Upper lobe of right lung (tissue), 1 donor: ENCODE results near the gene OSBPL9. TPM values are rescaled to one million over a fixed set of nuclear protein-coding genes. Genes with fewer than 3 reads are reported as not detected.
"Not testable (repeated sequence)": the region's sequence is repeated elsewhere in the genome, so short reads cannot be mapped to it uniquely, and the experiment has no call there.

Experiments
- ATAC-seq: fragments of 200-7000 bp; cut with Tn5 transposase; one replicate; pipeline ENCODE4 v1.9.1; 2020; ENCODE audit warnings: mild to moderate bottlenecking, moderate library complexity
- DNase-seq: peaks from one replicate; pipeline ENCODE4 v3.0.0-alpha.2; 2020
- H3K27ac ChIP-seq: fragments of 200-600 bp; one replicate; pipeline ENCODE4 v1.8.0; 2022
- H3K27me3 ChIP-seq: fragments of 200-600 bp; one replicate; pipeline ENCODE4 v1.8.0; 2022; ENCODE audit warnings: mild to moderate bottlenecking
- H3K36me3 ChIP-seq: fragments of 200-600 bp; one replicate; pipeline ENCODE4 v1.8.0; 2022
- H3K4me1 ChIP-seq: fragments of 200-600 bp; one replicate; pipeline ENCODE4 v1.8.0; 2022
- H3K4me3 ChIP-seq: fragments of 200-600 bp; one replicate; pipeline ENCODE4 v1.8.0; 2022; ENCODE audit warnings: mild to moderate bottlenecking
- H3K9me3 ChIP-seq: fragments of 200-600 bp; one replicate; pipeline ENCODE4 v1.8.0; 2022
- CTCF ChIP-seq: fragments of 200-600 bp; IDR thresholded peaks from one replicate; pipeline ENCODE4 v1.8.0; 2022; ENCODE audit warnings: antibody characterized with exemption
- intact Hi-C: fragments of 100-400 bp; cut with DNase I; formaldehyde crosslinking; loops from one replicate; pipeline ENCODE4 v1.11.0; 2022
- total RNA-seq: library from RNA; stranded (reverse); fragmentation: NEBNext Ultra II Directional; extraction: Animal tissue kit (Norgen Biotek cat#: 25700); gene quantifications from one replicate; pipeline ENCODE4 v1.2.1, GENCODE V29; 2021
- donor health status: DM: no; HTN: yes; CAD: no; lungs with severe emphysema.

The OSBPL9 gene
- total RNA-seq, 1 donor from 2014 or later: 72.7 TPM

- H3K27me3 ChIP-seq: no peaks in the 10 kb centered on the region
- no peak overlapping the region for H3K27ac ChIP-seq
- DNase-seq (no peak), ATAC-seq (no peak)
- TF ChIP-seq CTCF: no peak
- intact Hi-C loops: no loop called here
- no peaks in the 10 kb centered on the region for H3K9me3 ChIP-seq
- H3K4me3 ChIP-seq: no peak overlapping the region
- peaks cover 28% of the 10 kb centered on the region for H3K4me1 ChIP-seq
- H3K36me3 ChIP-seq: no peaks in the 10 kb centered on the region
Observed at GRCh38 chr1:51691920-51692319, 75.0 kb downstream of the OSBPL9 start.

GRCh38 chr1:51693419-51694155, 76.7 kb downstream of the OSBPL9 start:
- Histone ChIP-seq H3K4me3 (no peak overlapping the region), H3K4me1 (peaks cover 27% of the 10 kb centered on the region), H3K36me3 (no peaks in the 10 kb centered on the region), H3K9me3 (no peaks in the 10 kb centered on the region), H3K27me3 (no peaks in the 10 kb centered on the region), H3K27ac (no peak overlapping the region)
- DNase-seq: no peak
- no peak for ATAC-seq
- TF ChIP-seq CTCF: no peak
- intact Hi-C loops: no loop called here

GRCh38 chr1:51697166-51697565, 80.3 kb downstream of the OSBPL9 start:
- intact Hi-C loops: no loop called here
- no peaks in the 10 kb centered on the region for H3K36me3 ChIP-seq
- ATAC-seq (no peak), DNase-seq (no peak)
- H3K4me1 ChIP-seq: no peaks in the 10 kb centered on the region
- H3K27ac ChIP-seq: no peak overlapping the region
- no peak for TF ChIP-seq CTCF
- no peaks in the 10 kb centered on the region for H3K9me3 ChIP-seq
- H3K4me3 ChIP-seq: no peak overlapping the region
- no peaks in the 10 kb centered on the region for H3K27me3 ChIP-seq

GRCh38 chr1:51699391-51699790, 82.5 kb downstream of the OSBPL9 start:
- intact Hi-C loops: no loop called here
- no peaks in the 10 kb centered on the region for H3K36me3 ChIP-seq
- DNase-seq (no peak), ATAC-seq (no peak)
- H3K4me3 ChIP-seq: no peak overlapping the region
- H3K27ac ChIP-seq: no peak overlapping the region
- no peaks in the 10 kb centered on the region for H3K9me3 ChIP-seq
- no peaks in the 10 kb centered on the region for H3K27me3 ChIP-seq
- TF ChIP-seq CTCF: no peak
- H3K4me1 ChIP-seq: no peaks in the 10 kb centered on the region

GRCh38 chr1:51701782-51702181, 84.9 kb downstream of the OSBPL9 start:
- H3K9me3 ChIP-seq, H3K27me3 ChIP-seq, ATAC-seq, intact Hi-C loops, H3K36me3 ChIP-seq, H3K4me1 ChIP-seq, DNase-seq, H3K27ac ChIP-seq, H3K4me3 ChIP-seq: not testable (repeated sequence)

GRCh38 chr1:51702220-51702619, 85.3 kb downstream of the OSBPL9 start:
- ATAC-seq, H3K27ac ChIP-seq, H3K4me3 ChIP-seq, H3K4me1 ChIP-seq, H3K9me3 ChIP-seq, DNase-seq, H3K27me3 ChIP-seq, intact Hi-C loops, H3K36me3 ChIP-seq: not testable (repeated sequence)

GRCh38 chr1:51705035-51705434, 88.1 kb downstream of the OSBPL9 start:
- Histone ChIP-seq H3K27ac (no peak overlapping the region), H3K4me3 (no peak overlapping the region), H3K36me3 (no peaks in the 10 kb centered on the region), H3K27me3 (no peaks in the 10 kb centered on the region), H3K4me1 (no peaks in the 10 kb centered on the region), H3K9me3 (no peaks in the 10 kb centered on the region)
- intact Hi-C loops: no loop called here
- TF ChIP-seq CTCF: no peak
- no peak for ATAC-seq
- DNase-seq: no peak
